Measurements from ENCODE around the gene HDAC7. TPM values are rescaled to one million over a fixed set of nuclear protein-coding genes. Genes with fewer than 3 reads are reported as not detected.
"Not testable (repeated sequence)": the region's sequence is repeated elsewhere in the genome, so short reads cannot be mapped to it uniquely, and the experiment has no call there.

HDAC7 gene
- total and polyA plus RNA-seq, 12 donors: 26.9 to 75.6 (median 40.3) TPM

DNA sequence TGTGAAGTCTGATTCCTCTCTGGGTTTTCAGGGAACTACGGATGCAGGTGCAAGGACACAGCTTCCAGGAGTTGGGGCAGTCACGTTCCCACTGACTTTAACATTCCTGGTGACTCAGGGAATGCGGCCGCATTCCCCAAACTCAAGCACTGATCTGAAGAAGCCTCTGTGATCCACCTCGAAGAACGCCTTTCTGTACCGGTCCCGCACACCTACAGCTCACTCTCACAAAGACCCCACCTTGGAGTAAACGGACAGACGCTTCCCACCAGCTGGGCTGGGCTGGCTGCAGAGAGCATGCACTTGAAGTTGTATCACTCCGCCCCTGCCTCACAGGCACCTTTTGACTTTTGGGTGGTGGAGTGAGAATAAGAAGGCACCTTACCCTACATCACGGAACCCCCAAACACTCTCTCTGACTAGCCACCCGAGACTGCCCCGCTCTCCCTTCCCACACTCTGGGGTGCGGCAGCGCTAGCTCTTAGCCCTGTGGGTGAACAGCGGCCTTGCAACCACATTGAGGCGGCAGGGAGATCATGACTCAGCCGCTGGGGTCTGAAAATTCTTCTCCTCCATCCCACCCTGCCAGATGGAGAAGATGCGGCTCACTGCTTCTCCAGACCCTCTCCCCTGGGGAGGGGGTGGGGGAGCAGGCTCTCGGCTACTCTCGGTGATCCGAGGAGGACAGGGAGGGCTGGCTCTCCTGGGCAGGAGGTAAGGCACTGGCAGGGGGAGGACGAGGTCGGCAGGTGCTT is 23.7 kb upstream of the HDAC7 start:
- Histone ChIP-seq H3K27me3 (no peaks in the 10 kb centered on the region), H3K4me1 (peaks cover 0 to 10% (median under 1%) of the 10 kb centered on the region in 9 donors), H3K4me3 (no peak overlapping the region), H3K36me3 (peaks cover 0 to 30% (median 0%) of the 10 kb centered on the region in 9 donors), H3K27ac (no peak overlapping the region), H3K9me3 (no peaks in the 10 kb centered on the region)
- DNase-seq (no peak), ATAC-seq (no peak)
- no peak for TF ChIP-seq CTCF (IDR thresholded peaks at IDR 0.05)
- 88 to 89% methylated on average over 25 of the region's 25 CpGs for WGBS, 2 donors
- intact Hi-C loops (cut with DNase I): loop anchor here in 1 of 10 donors (5.0 kb wide), 1 partner anchor 196 kb away; no protein-coding TSS in a partner anchor

DNA sequence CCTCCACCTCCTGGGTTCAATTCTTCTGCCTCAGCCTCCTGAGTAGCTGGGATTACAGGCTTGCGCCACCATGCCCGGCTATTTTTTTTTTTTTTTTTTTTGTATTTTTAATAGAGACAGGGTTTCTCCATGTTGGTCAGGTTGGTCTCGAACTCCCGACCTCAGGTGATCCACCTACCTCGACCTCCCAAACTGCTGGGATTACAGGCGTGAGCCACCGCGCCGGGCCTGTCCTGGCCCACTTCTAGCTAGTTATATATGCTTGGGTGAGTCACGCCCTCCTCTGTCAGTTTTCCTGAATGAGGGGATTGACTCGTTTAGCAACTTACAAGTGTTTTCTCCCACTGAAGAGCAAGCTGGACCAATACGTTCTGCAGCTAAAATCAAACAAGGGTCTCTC is 22.8 kb upstream of the HDAC7 start:
- not testable (repeated sequence) for H3K4me3 ChIP-seq, H3K9me3 ChIP-seq, H3K27ac ChIP-seq, H3K27me3 ChIP-seq, DNase-seq, ATAC-seq
- intact Hi-C loops (cut with DNase I): loop anchor here in 1 of 10 donors (5.0 kb wide), 1 partner anchor 195 kb away; no protein-coding TSS in a partner anchor
- Histone ChIP-seq H3K4me1 (peaks cover 0 to 18% (median 8%) of the 10 kb centered on the region in 9 donors), H3K36me3 (peaks cover 0 to 26% (median 0%) of the 10 kb centered on the region in 9 donors)
- WGBS, 2 donors: 85 to 87% methylated on average over 12 of the region's 12 CpGs

DNA sequence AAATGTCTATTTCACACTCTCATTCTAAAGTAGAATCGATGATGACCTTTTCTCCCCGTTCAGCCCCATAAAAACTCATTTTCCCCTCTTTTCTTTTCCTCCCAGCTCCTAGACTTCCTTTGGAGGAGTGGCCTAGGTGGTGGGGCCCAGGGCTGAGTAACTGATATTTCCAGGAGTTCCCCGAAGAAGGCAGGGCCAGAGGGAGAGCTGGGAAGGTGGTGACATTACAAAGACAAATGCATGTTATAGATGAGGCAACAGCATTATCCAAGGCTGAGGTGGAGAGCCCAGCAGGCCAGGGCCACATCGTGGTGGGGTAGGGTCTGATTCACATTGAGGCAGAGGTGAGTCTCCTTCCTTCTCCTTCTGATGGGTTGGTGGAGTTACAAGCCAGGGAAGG is 22.2 kb upstream of the HDAC7 start:
- Histone ChIP-seq H3K4me1 (peaks cover 0 to 23% (median 10%) of the 10 kb centered on the region in 9 donors), H3K36me3 (peaks cover 0 to 26% (median 0%) of the 10 kb centered on the region in 9 donors), H3K9me3 (no peaks in the 10 kb centered on the region), H3K4me3 (no peak overlapping the region), H3K27ac (no peak overlapping the region), H3K27me3 (no peaks in the 10 kb centered on the region)
- no peak for TF ChIP-seq CTCF (IDR thresholded peaks at IDR 0.05)
- WGBS, 2 donors: 60 to 66% methylated on average over 4 of the region's 4 CpGs
- no peak for ATAC-seq
- DNase-seq: no peak
- intact Hi-C loops (cut with DNase I): loop anchor here in 1 of 10 donors (5.0 kb wide), 1 partner anchor 195 kb away; no protein-coding TSS in a partner anchor

DNA sequence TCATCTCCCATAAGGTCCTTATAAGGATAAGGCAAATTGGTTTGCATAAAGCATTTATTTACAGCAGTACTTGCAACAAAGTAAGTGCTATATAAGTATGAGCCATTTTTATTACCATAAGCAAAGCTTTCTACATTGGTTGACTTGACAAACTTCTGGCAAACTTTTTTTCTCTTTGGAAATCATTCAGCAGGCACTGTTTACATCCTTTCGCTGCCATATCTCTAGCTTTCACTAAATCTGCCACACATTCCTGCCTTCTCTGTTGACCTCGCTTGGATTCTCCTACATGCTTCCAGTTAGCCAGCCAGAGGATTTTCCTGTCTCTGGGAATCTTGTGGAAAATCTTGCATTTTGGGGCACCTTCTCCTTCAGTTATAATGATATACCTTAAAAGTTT is 21.8 kb upstream of the HDAC7 start:
- H3K9me3 ChIP-seq: no peaks in the 10 kb centered on the region
- peaks cover 0 to 22% (median 0%) of the 10 kb centered on the region in 9 donors for H3K36me3 ChIP-seq
- H3K4me1 ChIP-seq: peaks cover 0 to 23% (median 10%) of the 10 kb centered on the region in 9 donors
- no peak for ATAC-seq
- TF ChIP-seq CTCF (IDR thresholded peaks at IDR 0.05): no peak
- 76 to 77% methylated on average over 2 of the region's 2 CpGs for WGBS, 2 donors
- H3K4me3 ChIP-seq: no peak overlapping the region
- intact Hi-C loops (cut with DNase I): loop anchor here in 1 of 10 donors (5.0 kb wide), 1 partner anchor 194 kb away; no protein-coding TSS in a partner anchor
- no peaks in the 10 kb centered on the region for H3K27me3 ChIP-seq
- no peak for DNase-seq
- H3K27ac ChIP-seq: no peak overlapping the region

DNA sequence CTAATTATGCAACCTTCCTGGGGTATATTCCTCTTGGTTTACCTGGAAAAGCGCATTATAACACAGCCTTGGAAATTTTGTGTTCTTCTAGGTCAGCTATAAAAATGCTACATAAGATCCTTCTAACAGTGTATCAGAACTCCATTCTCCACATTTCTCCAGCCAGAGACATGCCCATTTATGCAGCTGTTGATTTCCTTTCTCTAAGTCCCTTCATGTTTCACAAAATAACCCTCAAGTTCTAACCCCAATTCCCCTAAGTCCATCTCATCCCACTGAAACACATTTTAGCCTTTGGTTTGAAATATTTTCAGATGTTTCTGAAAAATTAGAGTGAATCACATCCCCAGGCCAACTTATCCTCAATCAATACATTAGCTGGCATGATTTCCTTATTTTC is 20.9 kb upstream of the HDAC7 start:
- no peak for ATAC-seq
- no peak for DNase-seq
- Histone ChIP-seq H3K36me3 (peaks cover 0 to 13% (median 0%) of the 10 kb centered on the region in 9 donors), H3K9me3 (no peaks in the 10 kb centered on the region), H3K4me3 (no peak overlapping the region), H3K27ac (no peak overlapping the region), H3K27me3 (no peaks in the 10 kb centered on the region), H3K4me1 (peaks cover 3 to 28% (median 10%) of the 10 kb centered on the region in 9 donors)
- TF ChIP-seq CTCF (IDR thresholded peaks at IDR 0.05): no peak
- WGBS, 2 donors: 96% methylated on average over 1 of the region's 1 CpG
- intact Hi-C loops (cut with DNase I): loop anchor here in 1 of 10 donors (5.0 kb wide), 1 partner anchor 193 kb away; no protein-coding TSS in a partner anchor
